TTC549 (cell line): ENCODE measurements around the gene FBXO9.

ENCODE experiments used
- FAIRE-seq: peaks from 2 replicates; lab custom pipeline; 2012; peaks lifted over from hg19 to GRCh38; lab: Jason Lieb, UNC

The FBXO9 gene

DNA sequence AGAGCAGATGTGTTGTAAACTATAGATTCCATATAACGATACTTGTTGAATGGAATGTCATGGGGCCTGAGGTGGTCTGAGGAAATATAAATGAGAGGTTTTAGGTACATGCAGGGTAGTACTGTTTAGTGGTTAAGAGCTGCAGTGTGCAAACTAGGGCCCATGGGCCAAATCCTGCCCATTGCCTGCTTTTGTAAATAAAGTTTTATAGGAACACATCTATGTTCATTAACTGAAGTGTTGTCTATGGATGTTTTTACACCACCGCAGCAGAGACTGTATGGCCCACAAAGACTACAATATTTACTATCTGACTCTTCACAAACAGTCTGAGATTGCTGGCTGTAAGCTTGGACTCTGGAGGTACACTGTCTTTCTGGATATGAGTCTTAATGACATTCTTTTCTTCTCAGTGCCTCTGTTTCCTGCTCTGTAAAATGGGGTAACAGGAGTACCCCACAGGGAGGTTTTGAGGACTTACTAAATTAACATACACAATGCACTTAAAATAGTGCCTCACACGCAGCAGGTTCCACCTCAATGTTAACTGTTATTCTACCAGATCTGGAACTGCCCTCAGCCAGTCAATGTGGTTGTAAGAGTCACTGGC is 70.9 kb downstream of the FBXO9 start:
- no peak for FAIRE-seq

DNA sequence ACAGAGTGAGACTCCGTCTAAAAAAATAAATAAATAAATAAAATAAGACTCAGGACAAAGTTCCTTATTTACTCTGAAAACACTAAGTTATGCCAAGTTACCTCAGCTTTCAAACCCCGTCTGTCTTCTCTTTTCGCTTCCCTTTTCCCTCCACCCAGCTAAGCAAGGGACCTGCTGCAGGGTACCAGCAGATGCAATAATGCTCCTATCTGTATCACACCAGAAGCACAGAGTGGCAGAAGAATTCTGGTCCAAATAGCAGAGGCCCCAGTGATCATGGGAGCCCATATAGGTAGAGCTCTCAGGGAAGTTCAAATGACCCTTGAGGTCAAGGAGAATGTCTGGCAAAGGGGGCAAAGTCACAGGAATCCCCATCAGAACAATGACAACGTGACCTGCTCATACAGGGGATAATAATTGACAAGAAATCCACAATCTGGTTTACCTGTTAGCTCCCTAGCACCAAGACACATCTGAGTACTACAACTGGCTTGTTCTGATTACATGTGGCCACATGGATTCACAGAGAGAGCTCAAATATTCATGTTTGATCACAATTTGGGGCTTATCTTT is 74.7 kb downstream of the FBXO9 start:
- FAIRE-seq = no peak

- FAIRE-seq = no peak
Measured at GRCh38 chr6:53142810-53143209, 77.6 kb downstream of the FBXO9 start.

DNA sequence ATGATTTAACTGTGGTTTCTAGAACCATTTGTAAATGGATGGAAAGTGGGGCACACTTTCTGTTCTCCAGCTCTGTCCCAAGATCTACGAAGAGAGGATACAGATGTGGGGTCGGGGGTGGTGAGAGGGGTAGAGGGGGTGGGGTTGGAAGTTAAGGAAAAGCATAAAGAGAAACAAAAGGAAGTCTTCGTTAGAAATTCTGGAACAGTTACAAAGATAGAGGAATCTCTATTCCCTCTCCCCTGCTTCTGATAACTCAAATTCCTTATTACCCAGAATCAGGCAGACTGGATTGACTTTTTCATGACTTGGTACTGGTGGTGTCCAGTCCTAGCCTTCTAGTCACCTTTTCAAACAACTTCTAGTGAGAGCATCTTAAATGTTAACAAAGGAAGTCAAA is 78.5 kb downstream of the FBXO9 start:
- FAIRE-seq = no peak

GRCh38 chr6:53144802-53145201 is 79.6 kb downstream of the FBXO9 start:
- FAIRE-seq = no peak

DNA sequence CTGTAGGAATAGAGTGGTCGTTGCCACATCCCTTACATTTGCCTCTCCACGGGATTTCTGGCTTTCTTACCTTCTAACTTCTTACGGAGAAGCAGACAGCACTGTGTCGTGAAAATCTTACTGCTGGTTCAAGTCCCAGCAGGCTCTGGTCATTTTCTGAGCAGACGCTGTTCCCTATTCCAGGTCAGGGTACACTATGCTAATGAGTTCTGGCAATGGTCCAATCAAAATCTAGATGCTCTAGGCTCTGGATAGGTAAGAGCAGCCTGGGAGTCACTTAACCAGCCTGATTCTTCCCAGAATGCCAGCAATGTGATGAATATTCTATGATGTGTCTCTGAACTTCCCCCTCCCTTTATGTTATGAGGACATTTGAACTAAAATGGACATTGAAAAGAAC is 83.5 kb downstream of the FBXO9 start, which contains the start of gene GCM1:
TSS of gene GCM1 (minus strand) at position 158 of the 400 bp plus-strand sequence. CDS start 3,209 bp downstream, outside the sequence.
- no peak for FAIRE-seq
